ENCODE measurements around the gene NPM1. TPM values are rescaled to one million over a fixed set of nuclear protein-coding genes. Genes with fewer than 3 reads are reported as not detected.
A peak's percentile ranks its signal among the peaks of the same experiment; 100 is the strongest.

NPM1 gene
- total and polyA plus RNA-seq, 4 donors, result 133 to 959 (median 363) TPM

DNA sequence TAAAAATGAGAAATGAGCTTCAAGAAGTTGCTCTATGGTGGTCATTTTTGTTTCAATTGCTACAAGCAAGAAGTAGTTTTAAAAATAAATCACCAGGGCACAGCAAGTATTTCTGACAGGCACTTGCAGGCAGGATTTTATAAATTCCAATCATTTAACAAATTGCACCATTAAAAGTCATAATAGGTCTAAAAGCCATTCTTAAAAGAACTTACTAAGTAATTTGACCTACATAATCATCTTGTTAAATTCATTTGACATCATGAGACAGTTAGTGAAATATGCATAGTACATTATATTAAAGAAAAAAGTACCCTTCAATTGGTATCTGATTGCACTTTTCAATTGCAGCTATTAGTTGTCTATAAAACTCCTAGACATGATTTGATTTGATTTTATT lies 47.6 kb upstream of the NPM1 start (continued):
- TF ChIP-seq, protein P1, sequence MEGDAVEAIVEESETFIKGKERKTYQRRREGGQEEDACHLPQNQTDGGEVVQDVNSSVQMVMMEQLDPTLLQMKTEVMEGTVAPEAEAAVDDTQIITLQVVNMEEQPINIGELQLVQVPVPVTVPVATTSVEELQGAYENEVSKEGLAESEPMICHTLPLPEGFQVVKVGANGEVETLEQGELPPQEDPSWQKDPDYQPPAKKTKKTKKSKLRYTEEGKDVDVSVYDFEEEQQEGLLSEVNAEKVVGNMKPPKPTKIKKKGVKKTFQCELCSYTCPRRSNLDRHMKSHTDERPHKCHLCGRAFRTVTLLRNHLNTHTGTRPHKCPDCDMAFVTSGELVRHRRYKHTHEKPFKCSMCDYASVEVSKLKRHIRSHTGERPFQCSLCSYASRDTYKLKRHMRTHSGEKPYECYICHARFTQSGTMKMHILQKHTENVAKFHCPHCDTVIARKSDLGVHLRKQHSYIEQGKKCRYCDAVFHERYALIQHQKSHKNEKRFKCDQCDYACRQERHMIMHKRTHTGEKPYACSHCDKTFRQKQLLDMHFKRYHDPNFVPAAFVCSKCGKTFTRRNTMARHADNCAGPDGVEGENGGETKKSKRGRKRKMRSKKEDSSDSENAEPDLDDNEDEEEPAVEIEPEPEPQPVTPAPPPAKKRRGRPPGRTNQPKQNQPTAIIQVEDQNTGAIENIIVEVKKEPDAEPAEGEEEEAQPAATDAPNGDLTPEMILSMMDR (IDR thresholded peaks at IDR 0.05; ENCODE audit: low read depth, low read length, missing input control), result no peak
- TF ChIP-seq, protein P2, sequence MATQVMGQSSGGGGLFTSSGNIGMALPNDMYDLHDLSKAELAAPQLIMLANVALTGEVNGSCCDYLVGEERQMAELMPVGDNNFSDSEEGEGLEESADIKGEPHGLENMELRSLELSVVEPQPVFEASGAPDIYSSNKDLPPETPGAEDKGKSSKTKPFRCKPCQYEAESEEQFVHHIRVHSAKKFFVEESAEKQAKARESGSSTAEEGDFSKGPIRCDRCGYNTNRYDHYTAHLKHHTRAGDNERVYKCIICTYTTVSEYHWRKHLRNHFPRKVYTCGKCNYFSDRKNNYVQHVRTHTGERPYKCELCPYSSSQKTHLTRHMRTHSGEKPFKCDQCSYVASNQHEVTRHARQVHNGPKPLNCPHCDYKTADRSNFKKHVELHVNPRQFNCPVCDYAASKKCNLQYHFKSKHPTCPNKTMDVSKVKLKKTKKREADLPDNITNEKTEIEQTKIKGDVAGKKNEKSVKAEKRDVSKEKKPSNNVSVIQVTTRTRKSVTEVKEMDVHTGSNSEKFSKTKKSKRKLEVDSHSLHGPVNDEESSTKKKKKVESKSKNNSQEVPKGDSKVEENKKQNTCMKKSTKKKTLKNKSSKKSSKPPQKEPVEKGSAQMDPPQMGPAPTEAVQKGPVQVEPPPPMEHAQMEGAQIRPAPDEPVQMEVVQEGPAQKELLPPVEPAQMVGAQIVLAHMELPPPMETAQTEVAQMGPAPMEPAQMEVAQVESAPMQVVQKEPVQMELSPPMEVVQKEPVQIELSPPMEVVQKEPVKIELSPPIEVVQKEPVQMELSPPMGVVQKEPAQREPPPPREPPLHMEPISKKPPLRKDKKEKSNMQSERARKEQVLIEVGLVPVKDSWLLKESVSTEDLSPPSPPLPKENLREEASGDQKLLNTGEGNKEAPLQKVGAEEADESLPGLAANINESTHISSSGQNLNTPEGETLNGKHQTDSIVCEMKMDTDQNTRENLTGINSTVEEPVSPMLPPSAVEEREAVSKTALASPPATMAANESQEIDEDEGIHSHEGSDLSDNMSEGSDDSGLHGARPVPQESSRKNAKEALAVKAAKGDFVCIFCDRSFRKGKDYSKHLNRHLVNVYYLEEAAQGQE (IDR thresholded peaks at IDR 0.05), result no peak
- no peak for TF ChIP-seq FOXA2 (IDR thresholded peaks at IDR 0.05)
- no peak for TF ChIP-seq SP1 (IDR thresholded peaks at IDR 0.05)

DNA sequence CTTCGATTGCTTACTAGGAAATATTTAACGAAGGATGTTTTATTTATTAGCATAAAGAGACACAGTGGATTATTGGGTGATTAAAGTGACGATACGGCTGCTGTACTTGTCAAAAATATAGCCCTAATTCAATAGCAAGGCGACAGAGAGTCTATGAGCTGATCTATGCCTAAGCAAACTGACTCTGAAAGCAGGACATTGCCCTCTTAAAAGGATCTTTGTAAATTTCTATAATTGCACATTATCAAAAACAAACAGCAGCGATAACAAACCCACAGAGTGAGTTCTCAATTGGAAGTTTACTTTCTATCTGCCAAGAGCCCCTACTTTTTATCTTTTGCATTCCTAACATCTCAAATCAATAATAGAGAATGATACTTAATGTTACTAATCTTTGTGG lies 47.2 kb upstream of the NPM1 start:
- no peak for TF ChIP-seq EGR1 (IDR thresholded peaks at IDR 0.05; ENCODE audit: low read depth in 2 of 2)
- peaks cover 0 to 19% (median 2%) of the 10 kb centered on the region in 4 donors for H3K27me3 ChIP-seq (ENCODE audit: control insufficient read depth in 4 of 4, insufficient read depth in 4 of 4, low read length in 3 of 4)

DNA sequence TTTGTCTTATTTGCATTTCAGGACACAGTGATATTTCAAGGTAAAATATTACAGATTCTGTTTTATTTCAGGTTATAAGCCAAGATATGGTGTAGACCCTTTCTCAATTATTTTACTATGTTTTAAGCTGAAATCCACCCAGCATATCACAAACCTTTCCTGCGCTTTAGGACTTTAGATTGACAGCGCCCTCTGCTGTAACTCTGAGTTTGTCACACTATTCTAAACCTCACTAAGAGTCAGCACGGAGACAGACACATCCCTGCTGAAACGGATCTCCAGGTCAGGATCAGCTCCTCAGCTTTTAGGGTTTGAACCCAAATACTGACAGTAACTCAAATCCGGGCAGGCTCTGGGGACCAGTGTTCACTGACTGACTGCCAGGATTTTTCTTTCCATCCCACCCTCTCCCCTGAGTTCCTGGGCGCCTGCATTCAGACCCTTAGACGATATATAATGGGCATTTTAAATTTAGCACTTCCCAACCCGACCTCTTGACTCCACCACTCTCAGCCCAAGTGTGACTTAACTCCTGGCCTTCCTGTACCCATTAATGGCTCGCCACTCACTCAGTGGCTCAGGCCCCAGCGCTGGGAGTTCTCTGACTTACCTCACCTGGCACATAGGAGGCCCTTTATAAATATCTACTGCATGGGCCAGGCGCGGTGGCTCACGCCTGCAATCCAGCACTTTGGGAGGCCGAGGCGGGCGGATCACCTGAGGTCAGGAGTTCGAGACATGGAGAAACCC lies 45.1 kb upstream of the NPM1 start:
- TF ChIP-seq, protein P1 (IDR thresholded peaks at IDR 0.05; ENCODE audit: low read depth, low read length, missing input control), result peak; percentile 66
- TF ChIP-seq, protein P3, sequence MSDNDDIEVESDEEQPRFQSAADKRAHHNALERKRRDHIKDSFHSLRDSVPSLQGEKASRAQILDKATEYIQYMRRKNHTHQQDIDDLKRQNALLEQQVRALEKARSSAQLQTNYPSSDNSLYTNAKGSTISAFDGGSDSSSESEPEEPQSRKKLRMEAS (IDR thresholded peaks at IDR 0.05), result no peak
- no peak for TF ChIP-seq SP1 (IDR thresholded peaks at IDR 0.05)
- TF ChIP-seq RAD21 (IDR thresholded peaks at IDR 0.05), result peak; percentile 79 to 84
- Histone ChIP-seq H3K4me1 (ENCODE audit: control insufficient read depth in 4 of 4, insufficient read depth in 4 of 4, low read length in 3 of 4) (no peaks in the 10 kb centered on the region), H3K9ac (ENCODE audit: low read depth in 1 of 2, low read length in 2 of 2) (no peak overlapping the region), H3K27me3 (ENCODE audit: control insufficient read depth in 4 of 4, insufficient read depth in 4 of 4, low read length in 3 of 4) (peaks cover 0 to 3% (median 0%) of the 10 kb centered on the region in 4 donors), H3K36me3 (ENCODE audit: control insufficient read depth in 4 of 4, insufficient read depth in 3 of 4, low read depth in 1 of 4, low read length in 3 of 4) (no peaks in the 10 kb centered on the region), H3K9me3 (ENCODE audit: control insufficient read depth in 4 of 4, low read length in 3 of 4) (no peaks in the 10 kb centered on the region), H3K4me3 (ENCODE audit: low read depth in 1 of 3, low read length in 3 of 3) (no peak overlapping the region), H3K27ac (ENCODE audit: low read depth in 1 of 2, low read length in 2 of 2) (no peak overlapping the region)
- WGBS, result 52% methylated on average over 17 of the region's 17 CpGs
- DNase-seq (ENCODE audit: low spot score), result no peak

More for the DNA sequence above, 47.2 kb upstream of the NPM1 start:
- H3K4me3 ChIP-seq (ENCODE audit: low read depth in 1 of 3, low read length in 3 of 3), result no peak overlapping the region
- no peak for DNase-seq (ENCODE audit: low spot score)
- no peaks in the 10 kb centered on the region for H3K36me3 ChIP-seq (ENCODE audit: control insufficient read depth in 4 of 4, insufficient read depth in 3 of 4, low read depth in 1 of 4, low read length in 3 of 4)
- H3K27ac ChIP-seq (ENCODE audit: low read depth in 1 of 2, low read length in 2 of 2), result no peak overlapping the region
- H3K9ac ChIP-seq (ENCODE audit: low read depth in 1 of 2, low read length in 2 of 2), result no peak overlapping the region
- 37% methylated on average over 6 of the region's 6 CpGs for WGBS
- H3K9me3 ChIP-seq (ENCODE audit: control insufficient read depth in 4 of 4, low read length in 3 of 4), result no peaks in the 10 kb centered on the region
- no peaks in the 10 kb centered on the region for H3K4me1 ChIP-seq (ENCODE audit: control insufficient read depth in 4 of 4, insufficient read depth in 4 of 4, low read length in 3 of 4)

All from liver (tissue), 9 donors.